Parathyroid adenoma (tissue), 2 donors: ENCODE results near the gene HABP2.

ENCODE experiments used
- H2AFZ ChIP-seq: fragments of 300-600 bp; sonication (generic); one replicate; pipeline ENCODE4 v1.7.0; 2017; ENCODE audit warnings: antibody characterized with exemption, mild to moderate bottlenecking
- H3K27ac ChIP-seq: fragments of 300-600 bp; sonication (generic); one replicate; pipeline ENCODE4 v1.7.0; 2017
- H3K27me3 ChIP-seq: fragments of 300-600 bp; sonication (generic); one replicate; pipeline ENCODE4 v1.7.0; 2017; ENCODE audit warnings: low read length; ENCODE audit not compliant: control insufficient read depth, insufficient read depth
- H3K36me3 ChIP-seq: fragments of 300-600 bp; sonication (generic); one replicate; pipeline ENCODE4 v1.7.0; 2017; ENCODE audit warnings: low read length; ENCODE audit not compliant: control insufficient read depth, insufficient read depth
- H3K4me1 ChIP-seq: fragments of 300-600 bp; sonication (generic); one replicate; pipeline ENCODE4 v1.7.0; 2017; ENCODE audit warnings: control low read depth
- H3K4me2 ChIP-seq: fragments of 300-600 bp; sonication (generic); one replicate; pipeline ENCODE4 v1.7.0; 2017; ENCODE audit warnings: low read length
- H3K4me3 ChIP-seq: fragments of 300-600 bp; sonication (generic); one replicate; pipeline ENCODE4 v1.7.0; 2017; ENCODE audit warnings: low read depth, low read length
- H3K79me2 ChIP-seq: fragments of 300-600 bp; sonication (generic); one replicate; pipeline ENCODE4 v1.7.0; 2017; ENCODE audit warnings: control low read depth
- H3K9ac ChIP-seq: fragments of 300-600 bp; sonication (generic); one replicate; pipeline ENCODE4 v1.7.0; 2017; ENCODE audit warnings: mild to moderate bottlenecking
- H3K9me3 ChIP-seq: fragments of 300-600 bp; sonication (generic); one replicate; pipeline ENCODE4 v1.7.0; 2017; ENCODE audit warnings: low read length; ENCODE audit not compliant: control insufficient read depth
- TF ChIP-seq, protein P1 (sequence below): fragments of 300-600 bp; sonication (generic); IDR thresholded peaks from one replicate; pipeline ENCODE4 v1.7.0; 2017; ENCODE audit warnings: antibody characterized with exemption, mild to moderate bottlenecking
- donor health status: primary hyperparathyroidism.

HABP2 gene

DNA sequence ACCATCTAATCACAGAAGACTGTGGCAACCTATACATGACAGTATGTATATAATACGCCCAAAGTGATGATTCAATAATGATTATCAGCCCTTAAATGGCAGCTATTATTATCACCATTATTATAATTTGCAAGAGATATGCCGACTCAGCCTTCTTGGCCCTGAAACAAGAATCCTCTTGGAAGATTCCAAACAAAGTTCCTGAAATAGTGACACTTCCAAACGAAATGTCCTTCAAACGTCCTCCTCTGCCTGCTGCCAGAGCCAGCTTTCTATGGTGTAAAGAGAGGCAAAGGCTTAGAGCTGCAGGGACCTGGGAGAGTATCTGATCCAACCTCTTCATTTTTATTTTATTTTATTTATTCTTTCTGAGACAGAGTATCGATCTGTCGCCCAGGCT lies 75.0 kb downstream of the HABP2 start:
- Histone ChIP-seq H2AFZ (no peak overlapping the region), H3K36me3 (no peaks in the 10 kb centered on the region), H3K4me3 (no peak overlapping the region), H3K4me2 (no peak overlapping the region), H3K27ac (no peak overlapping the region), H3K9me3 (no peaks in the 10 kb centered on the region), H3K27me3 (no peaks in the 10 kb centered on the region), H3K9ac (no peak overlapping the region), H3K4me1 (no peaks in the 10 kb centered on the region), H3K79me2 (no peaks in the 10 kb centered on the region)
- TF ChIP-seq, protein P1, sequence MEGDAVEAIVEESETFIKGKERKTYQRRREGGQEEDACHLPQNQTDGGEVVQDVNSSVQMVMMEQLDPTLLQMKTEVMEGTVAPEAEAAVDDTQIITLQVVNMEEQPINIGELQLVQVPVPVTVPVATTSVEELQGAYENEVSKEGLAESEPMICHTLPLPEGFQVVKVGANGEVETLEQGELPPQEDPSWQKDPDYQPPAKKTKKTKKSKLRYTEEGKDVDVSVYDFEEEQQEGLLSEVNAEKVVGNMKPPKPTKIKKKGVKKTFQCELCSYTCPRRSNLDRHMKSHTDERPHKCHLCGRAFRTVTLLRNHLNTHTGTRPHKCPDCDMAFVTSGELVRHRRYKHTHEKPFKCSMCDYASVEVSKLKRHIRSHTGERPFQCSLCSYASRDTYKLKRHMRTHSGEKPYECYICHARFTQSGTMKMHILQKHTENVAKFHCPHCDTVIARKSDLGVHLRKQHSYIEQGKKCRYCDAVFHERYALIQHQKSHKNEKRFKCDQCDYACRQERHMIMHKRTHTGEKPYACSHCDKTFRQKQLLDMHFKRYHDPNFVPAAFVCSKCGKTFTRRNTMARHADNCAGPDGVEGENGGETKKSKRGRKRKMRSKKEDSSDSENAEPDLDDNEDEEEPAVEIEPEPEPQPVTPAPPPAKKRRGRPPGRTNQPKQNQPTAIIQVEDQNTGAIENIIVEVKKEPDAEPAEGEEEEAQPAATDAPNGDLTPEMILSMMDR = no peak

DNA sequence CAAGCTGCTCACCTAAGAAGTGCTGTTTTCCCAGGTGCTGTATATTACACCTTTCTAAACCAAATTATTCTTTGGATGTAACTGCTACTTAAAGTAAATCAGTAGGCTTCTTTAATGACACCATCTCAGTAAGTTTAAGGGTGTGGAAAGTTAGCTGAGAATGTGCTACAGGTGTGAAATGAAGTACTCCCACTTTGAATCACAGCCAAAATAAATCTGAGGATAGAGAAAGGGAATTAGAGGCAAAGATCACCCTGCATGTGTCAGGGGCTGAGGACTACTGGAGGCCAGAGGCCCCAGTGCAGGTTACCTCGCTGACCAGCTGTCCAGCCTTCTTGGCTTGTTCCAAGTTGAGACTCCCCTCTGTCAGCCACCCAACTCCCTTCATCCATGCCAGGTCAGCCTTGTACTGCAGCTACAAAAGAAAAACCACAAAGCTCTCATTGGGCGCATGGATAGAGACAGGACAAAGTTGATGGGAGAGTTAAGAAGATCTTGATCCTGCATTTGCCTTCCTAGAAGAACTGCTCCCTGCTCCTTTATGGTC lies 75.8 kb downstream of the HABP2 start:
- H3K9ac ChIP-seq = no peak overlapping the region
- no peak overlapping the region for H3K27ac ChIP-seq
- H2AFZ ChIP-seq = no peak overlapping the region
- H3K4me1 ChIP-seq = no peaks in the 10 kb centered on the region
- no peaks in the 10 kb centered on the region for H3K36me3 ChIP-seq
- no peaks in the 10 kb centered on the region for H3K27me3 ChIP-seq
- no peak overlapping the region for H3K4me3 ChIP-seq
- no peak overlapping the region for H3K4me2 ChIP-seq
- no peaks in the 10 kb centered on the region for H3K9me3 ChIP-seq
- TF ChIP-seq, protein P1 = no peak
- H3K79me2 ChIP-seq = no peaks in the 10 kb centered on the region

DNA sequence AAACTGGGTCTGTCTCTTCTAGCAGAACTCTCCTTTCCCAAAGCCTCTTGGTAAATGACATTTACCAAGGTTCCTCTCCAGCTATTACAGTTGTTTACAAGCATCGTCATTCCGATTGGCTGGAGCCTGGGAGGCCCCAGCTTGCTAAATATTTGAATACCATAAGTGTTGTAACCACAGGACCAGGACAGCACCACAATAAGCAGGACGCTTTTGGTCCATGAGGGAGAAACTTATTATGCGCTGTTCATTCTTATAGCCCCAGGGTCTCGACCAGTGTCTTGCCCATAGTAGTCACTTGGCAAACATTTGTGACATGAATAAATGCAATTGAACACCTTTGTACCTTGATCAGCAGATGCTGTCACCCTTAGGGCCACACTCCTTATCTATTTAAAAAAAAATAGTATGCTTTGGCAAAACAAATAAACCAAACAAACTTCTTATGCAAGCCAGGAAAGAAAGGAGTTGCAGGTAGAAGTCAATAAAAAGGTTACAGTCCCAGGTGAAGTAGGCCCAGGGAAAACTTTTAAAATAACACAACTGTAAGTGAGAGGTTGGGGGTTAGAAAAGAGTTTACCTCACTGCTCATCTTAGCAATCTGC lies 78.2 kb downstream of the HABP2 start:
- H3K4me2 ChIP-seq = no peak overlapping the region
- H3K9ac ChIP-seq = no peak overlapping the region
- H3K27ac ChIP-seq = no peak overlapping the region
- TF ChIP-seq, protein P1 = no peak
- no peaks in the 10 kb centered on the region for H3K9me3 ChIP-seq
- H3K36me3 ChIP-seq = no peaks in the 10 kb centered on the region
- H3K4me3 ChIP-seq = no peak overlapping the region
- no peak overlapping the region for H2AFZ ChIP-seq
- H3K79me2 ChIP-seq = no peaks in the 10 kb centered on the region
- no peaks in the 10 kb centered on the region for H3K4me1 ChIP-seq
- no peaks in the 10 kb centered on the region for H3K27me3 ChIP-seq

DNA sequence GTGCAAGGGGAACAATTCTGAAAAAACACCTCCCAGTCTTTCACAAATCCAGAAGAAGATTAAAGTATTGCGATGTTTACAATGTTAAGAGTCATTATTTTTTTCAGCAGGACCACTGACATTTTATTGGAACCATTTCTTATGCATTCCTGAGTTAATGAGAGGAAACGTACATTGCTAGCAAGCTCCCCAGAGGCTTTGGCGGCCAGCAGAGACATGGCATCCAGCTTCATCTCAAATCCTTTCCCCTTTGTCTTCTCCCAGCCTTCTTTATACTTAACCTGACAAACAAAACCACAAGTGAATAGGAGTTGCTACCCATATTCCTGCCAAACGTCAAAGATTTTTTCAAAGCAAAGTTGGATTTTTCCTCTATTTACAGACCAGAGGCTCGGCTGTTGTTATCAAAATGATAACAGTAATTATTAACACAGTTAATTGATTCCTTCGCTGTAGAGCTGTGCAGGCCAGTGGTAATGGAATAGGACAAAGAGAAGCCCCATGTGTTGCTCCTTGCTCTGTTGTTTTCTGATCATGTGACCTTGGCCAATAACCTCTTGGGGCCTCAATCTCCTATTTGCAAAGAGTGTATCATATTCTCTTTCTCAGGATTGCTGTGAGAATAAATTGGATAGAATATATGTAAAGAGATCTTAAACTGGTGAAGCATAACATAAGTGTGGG lies 79.0 kb downstream of the HABP2 start:
- H3K79me2 ChIP-seq = no peaks in the 10 kb centered on the region
- no peak overlapping the region for H3K4me3 ChIP-seq
- H3K4me1 ChIP-seq = no peaks in the 10 kb centered on the region
- H3K9me3 ChIP-seq = no peaks in the 10 kb centered on the region
- no peaks in the 10 kb centered on the region for H3K27me3 ChIP-seq
- no peak overlapping the region for H3K9ac ChIP-seq
- TF ChIP-seq, protein P1 = no peak
- H3K4me2 ChIP-seq = no peak overlapping the region
- no peaks in the 10 kb centered on the region for H3K36me3 ChIP-seq
- H3K27ac ChIP-seq = no peak overlapping the region
- H2AFZ ChIP-seq = no peak overlapping the region
